ENCODE measurements around the gene ZBTB43. TPM values are rescaled to one million over a fixed set of nuclear protein-coding genes. Genes with fewer than 3 reads are reported as not detected.

The ZBTB43 gene
- total and polyA plus RNA-seq, 10 of the 15 experiments (the other 5 are each of a cell fraction or from before 2014, with no cell fraction given) = 2.4 to 19.3 (median 8.7) TPM

- Histone ChIP-seq H3K4me1 (ENCODE audit: control insufficient read depth, insufficient read depth, low read length) (no peaks in the 10 kb centered on the region), H3K79me2 (ENCODE audit: control insufficient read depth, insufficient read depth, low read length) (no peaks in the 10 kb centered on the region), H3K27ac (ENCODE audit: control insufficient read depth, insufficient read depth) (no peak overlapping the region), H3K4me2 (ENCODE audit: control insufficient read depth, insufficient read depth) (no peak overlapping the region), H3K4me3 (no peak overlapping the region), H4K20me1 (ENCODE audit: control insufficient read depth, insufficient read depth) (no peaks in the 10 kb centered on the region), H3K9me3 (replicated peaks; ENCODE audit: control insufficient read depth, insufficient read depth, low read length) (peaks cover 1% of the 10 kb centered on the region; the same call in 1 of the 3 replicates), H2AFZ (ENCODE audit: control insufficient read depth, low read depth, low read length) (no peak overlapping the region), H3K36me3 (ENCODE audit: control insufficient read depth in 2 of 2, insufficient read depth in 2 of 2, low read length in 1 of 2) (no peaks in the 10 kb centered on the region), H3K27me3 (replicated peaks in 1 of 2; ENCODE audit: control insufficient read depth in 2 of 2, insufficient read depth in 2 of 2, low read length in 1 of 2) (no peaks in the 10 kb centered on the region; a peak in 1 of 4 replicates), H3K9ac (ENCODE audit: control insufficient read depth, insufficient read depth, low read length) (no peak overlapping the region)
- ChIA-PET CTCF (no interaction called here), POLR2A (no interaction called here), RAD21 (ENCODE audit: unreplicated experiment) (interaction anchor here (1.1 kb wide), 1 partner anchor 12 kb away, joined by 3 read pairs; no protein-coding TSS in a partner anchor), SMC1A (ENCODE audit: uncharacterized antibody, unreplicated experiment) (interaction anchor here (0.9 kb wide), 1 partner anchor 399 kb away, joined by 3 read pairs; no protein-coding TSS in a partner anchor)
- WGBS (ENCODE audit: insufficient coverage, insufficient replicate concordance, low lambda C conversion rate, missing lambda C conversion rate) = 96% methylated on average over 1 of the region's 1 CpG
- in situ Hi-C loops (cut with MboI) (no loop called here), intact Hi-C loops (cut with micrococcal nuclease; ENCODE audit: unreplicated experiment) (no loop called here)
- no peak for TF ChIP-seq REST (IDR thresholded peaks at IDR 0.05; ENCODE audit: low read depth, low read length)
- TF ChIP-seq NR2C1 (IDR thresholded peaks at IDR 0.05) = no peak
- no peak for TF ChIP-seq CBFB (IDR thresholded peaks at IDR 0.05; ENCODE audit: low read depth)
- no peak for TF ChIP-seq YBX1 (IDR thresholded peaks at IDR 0.05)
- TF ChIP-seq ZBED1 (IDR thresholded peaks at IDR 0.05; ENCODE audit: borderline replicate concordance) = no peak
- TF ChIP-seq GATAD2B (conservative IDR thresholded peaks at IDR 0.05; ENCODE audit: low read depth) = no peak
- TF ChIP-seq NFYB (IDR thresholded peaks at IDR 0.05; ENCODE audit: insufficient read depth, low read depth, low read length) = no peak
- no peak for TF ChIP-seq HDAC6 (IDR thresholded peaks at IDR 0.05; ENCODE audit: unreplicated experiment)
- TF ChIP-seq, protein P1, sequence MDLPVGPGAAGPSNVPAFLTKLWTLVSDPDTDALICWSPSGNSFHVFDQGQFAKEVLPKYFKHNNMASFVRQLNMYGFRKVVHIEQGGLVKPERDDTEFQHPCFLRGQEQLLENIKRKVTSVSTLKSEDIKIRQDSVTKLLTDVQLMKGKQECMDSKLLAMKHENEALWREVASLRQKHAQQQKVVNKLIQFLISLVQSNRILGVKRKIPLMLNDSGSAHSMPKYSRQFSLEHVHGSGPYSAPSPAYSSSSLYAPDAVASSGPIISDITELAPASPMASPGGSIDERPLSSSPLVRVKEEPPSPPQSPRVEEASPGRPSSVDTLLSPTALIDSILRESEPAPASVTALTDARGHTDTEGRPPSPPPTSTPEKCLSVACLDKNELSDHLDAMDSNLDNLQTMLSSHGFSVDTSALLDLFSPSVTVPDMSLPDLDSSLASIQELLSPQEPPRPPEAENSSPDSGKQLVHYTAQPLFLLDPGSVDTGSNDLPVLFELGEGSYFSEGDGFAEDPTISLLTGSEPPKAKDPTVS (IDR thresholded peaks at IDR 0.05; ENCODE audit: low read depth, low read length) = no peak
- no peak for TF ChIP-seq HCFC1 (IDR thresholded peaks at IDR 0.05; ENCODE audit: low read length)
- TF ChIP-seq ZNF217 (IDR thresholded peaks at IDR 0.05) = no peak
- TF ChIP-seq POLR2AphosphoS5 (IDR thresholded peaks at IDR 0.05; ENCODE audit: low read length) = no peak
- TF ChIP-seq, protein P2, sequence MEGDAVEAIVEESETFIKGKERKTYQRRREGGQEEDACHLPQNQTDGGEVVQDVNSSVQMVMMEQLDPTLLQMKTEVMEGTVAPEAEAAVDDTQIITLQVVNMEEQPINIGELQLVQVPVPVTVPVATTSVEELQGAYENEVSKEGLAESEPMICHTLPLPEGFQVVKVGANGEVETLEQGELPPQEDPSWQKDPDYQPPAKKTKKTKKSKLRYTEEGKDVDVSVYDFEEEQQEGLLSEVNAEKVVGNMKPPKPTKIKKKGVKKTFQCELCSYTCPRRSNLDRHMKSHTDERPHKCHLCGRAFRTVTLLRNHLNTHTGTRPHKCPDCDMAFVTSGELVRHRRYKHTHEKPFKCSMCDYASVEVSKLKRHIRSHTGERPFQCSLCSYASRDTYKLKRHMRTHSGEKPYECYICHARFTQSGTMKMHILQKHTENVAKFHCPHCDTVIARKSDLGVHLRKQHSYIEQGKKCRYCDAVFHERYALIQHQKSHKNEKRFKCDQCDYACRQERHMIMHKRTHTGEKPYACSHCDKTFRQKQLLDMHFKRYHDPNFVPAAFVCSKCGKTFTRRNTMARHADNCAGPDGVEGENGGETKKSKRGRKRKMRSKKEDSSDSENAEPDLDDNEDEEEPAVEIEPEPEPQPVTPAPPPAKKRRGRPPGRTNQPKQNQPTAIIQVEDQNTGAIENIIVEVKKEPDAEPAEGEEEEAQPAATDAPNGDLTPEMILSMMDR (IDR thresholded peaks at IDR 0.05 in 2 of 3, conservative IDR thresholded peaks at IDR 0.05 in 1 of 3; ENCODE audit: control insufficient read depth in 2 of 3, extremely low read depth in 1 of 3, insufficient read depth in 1 of 3, low read depth in 3 of 3, low read length in 3 of 3) = no peak
- no peak for TF ChIP-seq EP300 (IDR thresholded peaks at IDR 0.05; ENCODE audit: borderline replicate concordance in 1 of 2, control insufficient read depth in 1 of 2, low read depth in 2 of 2, low read length in 2 of 2)
- no peak for TF ChIP-seq ZSCAN29 (IDR thresholded peaks at IDR 0.05)
- no peak for TF ChIP-seq IKZF2 (IDR thresholded peaks at IDR 0.05)
- no TSS peak for BruUV-seq (replicated peaks)
- DNase-seq (ENCODE audit: low read depth, low spot score) (no peak), ATAC-seq (no peak), FAIRE-seq (no peak)
Observed at GRCh38 chr9:126799034-126799433, 5.8 kb upstream of the ZBTB43 start.
